Esophagus muscularis mucosa (tissue), 4 donors: ENCODE measurements around the gene STAT5B.

ENCODE experiments used
- EP300 ChIP-seq: sonication (generic); formaldehyde crosslinking; IDR thresholded peaks from one replicate; pipeline ENCODE4 v1.6.1; 2017; ENCODE audit warnings: antibody characterized with exemption
- POLR2A ChIP-seq: fragments of 450-650 bp; IDR thresholded peaks from one replicate; pipeline ENCODE4 v1.6.1; 2017; ENCODE audit warnings: antibody characterized with exemption, moderate library complexity, mild to moderate bottlenecking, low read depth
- TF ChIP-seq, protein P1 (sequence below), 3 experiments: fragments of 200-600 bp in 2 of 3; fragments of 450-650 bp in 1 of 3; sonication (generic) in 2 of 3; IDR thresholded peaks; one replicate each; pipeline ENCODE4 v1.5.1; 2017 to 2019; ENCODE audit warnings: antibody characterized with exemption in 3 of 3, mild to moderate bottlenecking in 2 of 3, moderate library complexity in 1 of 3

- TF ChIP-seq, protein P1, sequence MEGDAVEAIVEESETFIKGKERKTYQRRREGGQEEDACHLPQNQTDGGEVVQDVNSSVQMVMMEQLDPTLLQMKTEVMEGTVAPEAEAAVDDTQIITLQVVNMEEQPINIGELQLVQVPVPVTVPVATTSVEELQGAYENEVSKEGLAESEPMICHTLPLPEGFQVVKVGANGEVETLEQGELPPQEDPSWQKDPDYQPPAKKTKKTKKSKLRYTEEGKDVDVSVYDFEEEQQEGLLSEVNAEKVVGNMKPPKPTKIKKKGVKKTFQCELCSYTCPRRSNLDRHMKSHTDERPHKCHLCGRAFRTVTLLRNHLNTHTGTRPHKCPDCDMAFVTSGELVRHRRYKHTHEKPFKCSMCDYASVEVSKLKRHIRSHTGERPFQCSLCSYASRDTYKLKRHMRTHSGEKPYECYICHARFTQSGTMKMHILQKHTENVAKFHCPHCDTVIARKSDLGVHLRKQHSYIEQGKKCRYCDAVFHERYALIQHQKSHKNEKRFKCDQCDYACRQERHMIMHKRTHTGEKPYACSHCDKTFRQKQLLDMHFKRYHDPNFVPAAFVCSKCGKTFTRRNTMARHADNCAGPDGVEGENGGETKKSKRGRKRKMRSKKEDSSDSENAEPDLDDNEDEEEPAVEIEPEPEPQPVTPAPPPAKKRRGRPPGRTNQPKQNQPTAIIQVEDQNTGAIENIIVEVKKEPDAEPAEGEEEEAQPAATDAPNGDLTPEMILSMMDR (IDR thresholded peaks at IDR 0.05): no peak
- no peak for TF ChIP-seq EP300
- no peak for TF ChIP-seq POLR2A
These were observed 74.0 kb downstream of the STAT5B start for GRCh38 chr17:42202159-42202558.
